PC-3 (cell line): ENCODE data around the gene ODC1. TPM values are rescaled to one million over a fixed set of nuclear protein-coding genes. Genes with fewer than 3 reads are reported as not detected.

Source experiments
- ATAC-seq: fragments of 200-7000 bp; cut with Tn5 transposase; 2 replicates; pipeline ENCODE4 v1.9.1; 2020; ENCODE audit warnings: mild to moderate bottlenecking, moderate library complexity
- BruUV-seq: library from RNA; stranded (reverse); fragments of 400-500 nt; replicated peaks from 2 replicates; lab custom pipeline; 2021; lab: Mats Ljungman, UMichigan
- CTCF ChIA-PET: fragments of 300-600 bp; sonication (Branson Sonifier 250); formaldehyde crosslinking; loops from one replicate; lab custom pipeline; 2022; ENCODE audit warnings: antibody characterized with exemption; lab: Charles Lee
- POLR2A ChIA-PET: fragments of 300-600 bp; sonication (Branson Sonifier 250); formaldehyde crosslinking; loops from one replicate; lab custom pipeline; 2022; ENCODE audit warnings: antibody characterized with exemption; ENCODE audit not compliant: unreplicated experiment; lab: Charles Lee
- DNase-seq: peaks from one replicate; pipeline ENCODE4 v3.0.0-alpha.2; 2015
- H2AFZ ChIP-seq: fragments of 300-600 bp; sonication (generic); 2 replicates; pipeline ENCODE4 v1.6.0; 2016; ENCODE audit warnings: antibody characterized with exemption, low read length
- H3F3A ChIP-seq: fragments of 300-600 bp; sonication (generic); one replicate; pipeline ENCODE4 v1.6.0; 2017; ENCODE audit warnings: antibody characterized with exemption, low read length, control low read depth, mild to moderate bottlenecking; ENCODE audit not compliant: unreplicated experiment
- H3K27ac ChIP-seq: fragments of 300-600 bp; sonication (generic); 2 replicates; pipeline ENCODE4 v1.5.1; 2016; ENCODE audit warnings: mild to moderate bottlenecking, low read length
- H3K27me3 ChIP-seq: fragments of 300-600 bp; sonication (generic); 2 replicates; pipeline ENCODE4 v1.6.1; 2016; ENCODE audit warnings: low read length, mixed read lengths
- H3K36me3 ChIP-seq: fragments of 300-600 bp; sonication (generic); 2 replicates; pipeline ENCODE4 v1.6.1; 2016; ENCODE audit warnings: low read depth, mixed run types, low read length, mixed read lengths
- H3K4me1 ChIP-seq: fragments of 300-600 bp; sonication (generic); 2 replicates; pipeline ENCODE4 v1.5.1; 2016; ENCODE audit warnings: low read length; ENCODE audit not compliant: insufficient read depth
- H3K4me2 ChIP-seq: fragments of 300-600 bp; sonication (generic); 2 replicates; pipeline ENCODE4 v1.6.0; 2016; ENCODE audit warnings: low read length
- H3K4me3 ChIP-seq: fragments of 300-600 bp; sonication (generic); 2 replicates; pipeline ENCODE4 v1.5.1; 2016; ENCODE audit warnings: mild to moderate bottlenecking, low read length, mixed read lengths
- H3K79me2 ChIP-seq: fragments of 300-600 bp; sonication (generic); 2 replicates; pipeline ENCODE4 v1.6.1; 2017; ENCODE audit warnings: low read length, mixed read lengths
- H3K9ac ChIP-seq: fragments of 300-600 bp; sonication (generic); 2 replicates; pipeline ENCODE4 v1.6.0; 2016; ENCODE audit warnings: mild to moderate bottlenecking, low read length
- H3K9me2 ChIP-seq: fragments of 300-600 bp; sonication (generic); replicated peaks from 2 replicates; pipeline ENCODE4 v1.6.1; 2016; ENCODE audit warnings: mixed run types, low read length, mixed read lengths
- H3K9me3 ChIP-seq: fragments of 300-600 bp; sonication (generic); 2 replicates; pipeline ENCODE4 v1.6.1; 2016; ENCODE audit warnings: low read length, mixed read lengths
- H4K20me1 ChIP-seq: fragments of 300-600 bp; sonication (generic); 2 replicates; pipeline ENCODE4 v1.6.1; 2016; ENCODE audit warnings: low read length, mixed read lengths
- CTCF ChIP-seq: fragments of 300-600 bp; sonication (generic); conservative IDR thresholded peaks from 2 replicates; pipeline ENCODE4 v1.5.1; 2017; ENCODE audit warnings: antibody characterized with exemption, low read depth, mild to moderate bottlenecking, low read length
- EZH2 ChIP-seq: fragments of 300-600 bp; sonication (generic); IDR thresholded peaks from one replicate; pipeline ENCODE4 v1.6.1; 2017; ENCODE audit warnings: antibody characterized with exemption, mild to moderate bottlenecking, low read length; ENCODE audit not compliant: unreplicated experiment
- EZH2phosphoT487 ChIP-seq: fragments of 300-600 bp; sonication (generic); IDR thresholded peaks from 2 replicates; pipeline ENCODE4 v1.6.1; 2018; ENCODE audit warnings: mild to moderate bottlenecking, antibody characterized with exemption, low read length, borderline replicate concordance
- intact Hi-C: fragments of 100-400 bp; cut with micrococcal nuclease; formaldehyde crosslinking; loops from 2 replicates; pipeline ENCODE4 v1.9.0; 2023
- total RNA-seq: library from RNA; depleted of rRNA; stranded (reverse); fragments of >200 nt; gene quantifications from 2 replicates; pipeline ENCODE4 v1.2.3, GENCODE V29; 2014

The ODC1 gene
- total RNA-seq, 1 experiment from 2014 or later: 712 TPM

DNA sequence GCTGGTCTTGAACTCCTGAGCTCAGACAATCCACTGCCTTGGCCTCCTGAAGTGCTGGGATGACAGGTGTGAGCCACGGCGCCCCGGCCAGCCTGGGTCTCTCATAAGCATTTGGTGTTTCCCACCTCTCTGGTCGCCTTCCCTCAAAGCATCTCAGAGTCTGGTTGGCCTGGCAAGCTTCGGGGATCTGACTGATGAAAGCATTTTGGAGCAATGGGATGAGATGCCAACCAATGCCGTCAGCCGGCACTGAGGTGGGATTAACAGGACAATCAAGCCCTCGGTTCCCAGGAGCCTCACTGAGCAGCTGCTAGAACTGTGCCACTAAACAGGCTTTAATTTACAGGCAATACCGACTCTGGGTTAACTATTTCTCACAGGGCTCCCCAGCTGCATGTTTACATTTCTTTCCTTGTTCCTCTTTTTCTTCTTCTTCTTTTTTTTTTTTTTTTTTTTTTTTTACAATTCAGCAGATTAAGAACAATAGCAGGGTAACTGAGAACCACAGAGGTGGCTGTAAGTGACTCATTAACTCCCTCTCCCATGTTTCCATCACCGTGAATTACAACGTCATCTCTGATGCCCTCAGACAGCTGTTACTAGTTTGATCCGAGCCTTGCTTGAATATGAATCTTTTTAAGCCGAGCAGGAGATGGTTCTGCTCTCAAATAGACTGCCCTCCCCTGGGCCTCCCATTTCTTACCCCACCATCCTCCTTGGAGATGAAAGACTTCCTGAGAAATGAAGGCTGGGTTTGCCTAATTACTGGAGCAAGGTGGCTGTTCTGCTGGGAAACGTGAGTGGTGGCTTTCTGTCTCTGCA, 37.9 kb downstream of the ODC1 start:
- H3K36me3 ChIP-seq: peaks cover 35% of the 10 kb centered on the region
- H3K9ac ChIP-seq: no peak overlapping the region
- H3K9me3 ChIP-seq: no peaks in the 10 kb centered on the region
- no peak overlapping the region for H3K27ac ChIP-seq
- DNase-seq (no peak), ATAC-seq (no peak)
- peaks cover 66% of the 10 kb centered on the region for H3K4me1 ChIP-seq
- intact Hi-C loops: no loop called here
- H3F3A ChIP-seq: peaks cover 22% of the 10 kb centered on the region
- H4K20me1 ChIP-seq: no peaks in the 10 kb centered on the region
- no peaks in the 10 kb centered on the region for H3K27me3 ChIP-seq
- no peak overlapping the region for H3K4me3 ChIP-seq
- BruUV-seq: no TSS peak
- ChIA-PET CTCF (interaction anchor here (0.5 to 1.4 kb wide), 4 partner anchors 50 to 139 kb away, joined by 3 to 11 read pairs (median 4); partner anchors contain the start of gene HPCAL1), POLR2A (no interaction called here)
- no peak overlapping the region for H2AFZ ChIP-seq
- TF ChIP-seq EZH2phosphoT487 (no peak), CTCF (no peak), EZH2 (no peak)
- no peak overlapping the region for H3K4me2 ChIP-seq
- no peaks in the 10 kb centered on the region for H3K9me2 ChIP-seq
- peaks cover 62% of the 10 kb centered on the region for H3K79me2 ChIP-seq

- POLR2A ChIA-PET: interaction anchor here (0.6 to 1.3 kb wide), 6 partner anchors 19 to 324 kb away, joined by 3 to 6 read pairs (median 5); no protein-coding TSS in a partner anchor
- intact Hi-C loops: loop anchor here (1.0 to 5.0 kb wide), 5 partner anchors 72 to 285 kb away; partner anchors contain the start of gene HPCAL1
- Histone ChIP-seq H3K4me1 (peaks cover 70% of the 10 kb centered on the region), H3K79me2 (peaks cover 65% of the 10 kb centered on the region), H3K36me3 (peaks cover 38% of the 10 kb centered on the region), H3K9me3 (no peaks in the 10 kb centered on the region), H4K20me1 (no peaks in the 10 kb centered on the region), H3K27ac (peak overlapping the region; percentile 99), H3F3A (peaks cover 29% of the 10 kb centered on the region), H3K9ac (peak overlapping the region; percentile 82), H3K4me2 (peak overlapping the region; percentile 73), H3K9me2 (no peaks in the 10 kb centered on the region), H3K27me3 (no peaks in the 10 kb centered on the region), H3K4me3 (no peak overlapping the region), H2AFZ (no peak overlapping the region)
- CTCF ChIA-PET: interaction anchor here (0.5 to 1.9 kb wide), 28 partner anchors 15 to 437 kb away, joined by 3 to 14 read pairs (median 4); partner anchors contain the start of gene HPCAL1
- peak; percentile 92 for DNase-seq
- no peak for TF ChIP-seq EZH2phosphoT487
- TF ChIP-seq CTCF: peak; percentile 97
- BruUV-seq: TSS peak; percentile 70
- ATAC-seq: peak; percentile 39
Measured at GRCh38 chr2:10408649-10409579, 39.2 kb downstream of the ODC1 start.
